ENCODE results near the gene NUDT2.
A peak's percentile ranks its signal among the peaks of the same experiment; 100 is the strongest.
"Not testable (repeated sequence)": the region's sequence is repeated elsewhere in the genome, so short reads cannot be mapped to it uniquely, and the experiment has no call there.

The NUDT2 gene

GRCh38 chr9:34362614-34363214, 33.3 kb downstream of the NUDT2 start:
- no peak overlapping the region for H3K4me3 ChIP-seq (ENCODE audit: low read depth, low read length)
- no peaks in the 10 kb centered on the region for H3K9me3 ChIP-seq (ENCODE audit: control insufficient read depth, low read length)
- H2AFZ ChIP-seq = no peak overlapping the region
- H3K27ac ChIP-seq = no peak overlapping the region
- no peaks in the 10 kb centered on the region for H3K27me3 ChIP-seq (ENCODE audit: control insufficient read depth, insufficient read depth, low read length)
- H3K79me2 ChIP-seq = no peaks in the 10 kb centered on the region
- H3K9ac ChIP-seq = no peak overlapping the region
- no peak overlapping the region for H3K4me2 ChIP-seq (ENCODE audit: low read length)
- H3K4me1 ChIP-seq = no peaks in the 10 kb centered on the region
- no peak for TF ChIP-seq CTCF (IDR thresholded peaks at IDR 0.05)
- no peaks in the 10 kb centered on the region for H3K36me3 ChIP-seq (ENCODE audit: control insufficient read depth, insufficient read depth, low read length)

- H2AFZ ChIP-seq = no peak overlapping the region
These were observed 34.4 kb downstream of the NUDT2 start for GRCh38 chr9:34363619-34364351.

GRCh38 chr9:34365282-34365681, 35.9 kb downstream of the NUDT2 start:
- H3K27ac ChIP-seq = no peak overlapping the region
- no peak for TF ChIP-seq CTCF (IDR thresholded peaks at IDR 0.05)
- no peaks in the 10 kb centered on the region for H3K4me1 ChIP-seq
- no peaks in the 10 kb centered on the region for H3K36me3 ChIP-seq (ENCODE audit: control insufficient read depth, insufficient read depth, low read length)
- no peaks in the 10 kb centered on the region for H3K79me2 ChIP-seq
- no peaks in the 10 kb centered on the region for H3K27me3 ChIP-seq (ENCODE audit: control insufficient read depth, insufficient read depth, low read length)
- no peaks in the 10 kb centered on the region for H3K9me3 ChIP-seq (ENCODE audit: control insufficient read depth, low read length)
- H3K4me3 ChIP-seq (ENCODE audit: low read depth, low read length) = no peak overlapping the region
- H3K4me2 ChIP-seq (ENCODE audit: low read length) = no peak overlapping the region
- H3K9ac ChIP-seq = no peak overlapping the region
- H2AFZ ChIP-seq = no peak overlapping the region

More at GRCh38 chr9:34363619-34364351, 34.4 kb downstream of the NUDT2 start:
- peak overlapping the region; percentile 36 for H3K27ac ChIP-seq
- H3K4me3 ChIP-seq (ENCODE audit: low read depth, low read length) = no peak overlapping the region
- no peaks in the 10 kb centered on the region for H3K36me3 ChIP-seq (ENCODE audit: control insufficient read depth, insufficient read depth, low read length)
- no peak overlapping the region for H3K4me2 ChIP-seq (ENCODE audit: low read length)
- H3K4me1 ChIP-seq = no peaks in the 10 kb centered on the region
- TF ChIP-seq CTCF (IDR thresholded peaks at IDR 0.05) = no peak
- H3K79me2 ChIP-seq = no peaks in the 10 kb centered on the region
- H3K9ac ChIP-seq = no peak overlapping the region
- H3K27me3 ChIP-seq (ENCODE audit: control insufficient read depth, insufficient read depth, low read length) = no peaks in the 10 kb centered on the region
- H3K9me3 ChIP-seq (ENCODE audit: control insufficient read depth, low read length) = no peaks in the 10 kb centered on the region

- no peaks in the 10 kb centered on the region for H3K4me1 ChIP-seq
- H3K9ac ChIP-seq = no peak overlapping the region
- no peak for TF ChIP-seq CTCF (IDR thresholded peaks at IDR 0.05)
- H2AFZ ChIP-seq = no peak overlapping the region
- no peaks in the 10 kb centered on the region for H3K79me2 ChIP-seq
- H3K27me3 ChIP-seq (ENCODE audit: control insufficient read depth, insufficient read depth, low read length) = no peaks in the 10 kb centered on the region
- no peak overlapping the region for H3K27ac ChIP-seq
- no peak overlapping the region for H3K4me2 ChIP-seq (ENCODE audit: low read length)
- H3K36me3 ChIP-seq (ENCODE audit: control insufficient read depth, insufficient read depth, low read length) = no peaks in the 10 kb centered on the region
- H3K9me3 ChIP-seq (ENCODE audit: control insufficient read depth, low read length) = no peaks in the 10 kb centered on the region
- H3K4me3 ChIP-seq (ENCODE audit: low read depth, low read length) = no peak overlapping the region
These were observed 37.0 kb downstream of the NUDT2 start for GRCh38 chr9:34366365-34366764.

GRCh38 chr9:34367751-34368410, 38.5 kb downstream of the NUDT2 start:
- H3K27ac ChIP-seq; H3K4me1 ChIP-seq; H3K4me3 ChIP-seq (ENCODE audit: low read depth, low read length); H2AFZ ChIP-seq; H3K27me3 ChIP-seq (ENCODE audit: control insufficient read depth, insufficient read depth, low read length); H3K9ac ChIP-seq; H3K4me2 ChIP-seq (ENCODE audit: low read length); H3K36me3 ChIP-seq (ENCODE audit: control insufficient read depth, insufficient read depth, low read length); H3K79me2 ChIP-seq; H3K9me3 ChIP-seq (ENCODE audit: control insufficient read depth, low read length): not testable (repeated sequence)

GRCh38 chr9:34368796-34369195, 39.4 kb downstream of the NUDT2 start:
- H3K4me2 ChIP-seq (ENCODE audit: low read length); H3K4me3 ChIP-seq (ENCODE audit: low read depth, low read length); H3K9me3 ChIP-seq (ENCODE audit: control insufficient read depth, low read length); H3K36me3 ChIP-seq (ENCODE audit: control insufficient read depth, insufficient read depth, low read length); H3K79me2 ChIP-seq; H3K27me3 ChIP-seq (ENCODE audit: control insufficient read depth, insufficient read depth, low read length); H3K9ac ChIP-seq; H2AFZ ChIP-seq; H3K4me1 ChIP-seq; H3K27ac ChIP-seq: not testable (repeated sequence)

All from parathyroid adenoma (tissue), 2 donors.